NCI-H2171 (cell line): Measurements from ENCODE around the gene AMBN.

Experiments used
- DNase-seq: peaks from one replicate; lab custom pipeline; 2025; lab: John Stamatoyannopoulos, UW

Gene AMBN

GRCh38 chr4:70591955-70592582 lies at the start of gene AMBN:
TSS of gene AMBN (plus strand) at chr4:70592256. CDS start at chr4:70592359, 103 bp downstream.
- no peak for DNase-seq

- no peak for DNase-seq
Measured at GRCh38 chr4:70544279-70544868, 47.7 kb upstream of the AMBN start.

GRCh38 chr4:70556856-70557255 lies 35.2 kb upstream of the AMBN start:
- DNase-seq, result no peak

GRCh38 chr4:70559211-70559830 lies 32.7 kb upstream of the AMBN start:
- DNase-seq, result no peak

GRCh38 chr4:70559924-70560323 lies 32.1 kb upstream of the AMBN start:
- DNase-seq, result no peak

GRCh38 chr4:70564033-70564432 lies 28.0 kb upstream of the AMBN start:
- DNase-seq, result no peak

DNA sequence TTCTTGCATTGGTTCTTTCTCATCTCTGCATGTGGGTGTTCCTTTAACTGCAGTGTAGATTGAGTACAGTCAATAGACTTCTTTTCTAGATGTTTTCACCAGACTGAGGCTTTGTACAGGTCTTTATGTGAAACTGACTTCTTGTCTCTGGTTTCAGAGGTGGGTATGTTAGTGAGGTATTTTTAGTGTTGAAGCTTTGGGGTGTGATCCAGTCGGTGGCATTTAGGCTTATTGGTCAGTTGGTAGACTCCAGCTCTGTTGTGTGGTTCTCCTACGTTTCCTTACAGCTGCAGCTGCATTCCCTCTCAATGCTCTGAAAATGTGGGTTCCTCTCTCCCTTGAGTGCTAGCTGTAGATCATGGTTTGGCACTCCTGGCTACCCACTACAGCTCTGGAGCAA lies 21.3 kb upstream of the AMBN start:
- no peak for DNase-seq

DNA sequence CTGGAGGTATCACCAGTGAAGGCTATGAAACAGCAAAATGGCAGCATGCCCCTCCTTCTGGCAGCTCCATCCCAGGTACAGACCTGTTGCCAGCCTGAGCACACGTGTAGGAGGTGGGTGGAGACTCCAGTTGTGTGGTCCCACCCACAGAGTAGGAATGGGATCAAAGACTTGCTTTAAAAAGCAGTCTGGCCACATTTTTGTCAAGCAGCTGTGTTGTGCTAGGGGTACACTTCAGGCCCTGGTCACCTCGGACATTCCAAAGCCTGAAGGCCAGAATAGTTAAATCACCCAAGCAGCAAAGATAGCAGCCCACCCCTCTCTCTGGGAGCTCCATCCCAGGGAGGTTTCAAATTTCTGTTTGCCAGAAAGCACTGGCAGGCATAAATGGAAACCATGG lies 20.3 kb upstream of the AMBN start:
- no peak for DNase-seq

GRCh38 chr4:70575964-70576363 lies 16.1 kb upstream of the AMBN start:
- no peak for DNase-seq

- DNase-seq, result no peak
Measured at GRCh38 chr4:70577220-70577927, 14.7 kb upstream of the AMBN start.

DNA sequence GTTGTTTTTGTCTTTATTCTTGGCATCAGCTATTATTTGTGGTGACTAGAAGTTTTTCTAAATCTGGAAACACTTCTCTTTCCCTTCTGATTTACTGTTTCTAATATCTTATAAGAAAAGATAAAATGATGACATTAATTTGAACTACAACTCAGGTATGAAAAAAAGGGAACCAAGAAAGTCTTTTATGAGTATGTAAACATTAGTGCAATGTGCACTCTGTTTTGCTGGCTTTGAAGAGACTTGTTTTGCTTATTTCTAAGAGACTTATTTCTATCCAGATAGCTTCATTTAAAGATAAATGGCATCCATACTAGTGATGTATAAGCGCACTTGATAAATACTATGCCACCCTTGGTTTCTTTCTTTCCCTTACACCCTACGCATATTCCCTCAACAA lies 10.1 kb upstream of the AMBN start:
- no peak for DNase-seq

- DNase-seq, result no peak
Measured at GRCh38 chr4:70583952-70584834, 7.9 kb upstream of the AMBN start.

GRCh38 chr4:70586841-70587240 lies 5.2 kb upstream of the AMBN start:
- DNase-seq, result no peak

DNA sequence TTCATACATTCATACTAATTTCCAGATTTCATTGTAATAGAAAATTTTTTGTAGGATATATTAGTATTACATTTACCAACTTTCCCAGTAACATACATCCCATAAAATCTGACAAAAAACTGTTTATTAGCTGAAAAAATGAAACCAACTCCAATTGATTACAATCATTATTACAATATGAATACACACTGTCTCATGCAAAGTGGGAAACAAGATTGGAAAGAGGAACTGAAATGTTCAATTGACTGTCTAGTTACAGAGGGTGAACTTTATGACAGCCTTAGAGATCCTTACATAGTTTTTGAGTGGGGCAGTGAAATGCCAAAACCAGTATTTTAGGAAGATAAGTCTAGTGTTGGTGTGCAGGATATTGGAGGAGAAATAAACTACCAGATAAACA lies 2.3 kb upstream of the AMBN start:
- no peak for DNase-seq

DNA sequence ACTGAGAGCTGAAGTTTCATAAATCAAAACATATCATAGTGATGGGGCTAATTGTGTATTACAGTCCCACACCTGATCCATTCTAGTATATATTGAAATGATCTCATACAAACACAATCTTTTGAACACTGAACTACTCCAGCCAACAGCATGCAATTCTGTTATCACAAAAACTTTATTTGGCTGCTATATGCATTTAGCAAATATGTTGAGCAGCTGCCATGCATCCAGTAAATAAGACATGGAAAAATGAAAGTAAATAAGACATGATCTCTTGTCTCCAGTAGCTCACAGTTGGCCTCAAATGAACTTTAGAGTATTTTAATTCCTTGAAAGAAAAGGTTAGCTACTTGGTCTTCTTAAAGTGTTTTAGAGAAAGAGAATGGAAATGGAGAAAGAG lies 2.1 kb downstream of the AMBN start:
- DNase-seq, result no peak

GRCh38 chr4:70600305-70600704 lies 8.2 kb downstream of the AMBN start:
- no peak for DNase-seq

- DNase-seq, result no peak
Measured at GRCh38 chr4:70600977-70601376, 8.9 kb downstream of the AMBN start.

GRCh38 chr4:70601422-70602039 lies 9.5 kb downstream of the AMBN start:
- DNase-seq, result peak; percentile 69

- no peak for DNase-seq
Measured at GRCh38 chr4:70603856-70604255, 11.8 kb downstream of the AMBN start.

GRCh38 chr4:70606459-70606858 lies 14.4 kb downstream of the AMBN start:
- DNase-seq, result no peak

GRCh38 chr4:70607334-70607853 lies 15.3 kb downstream of the AMBN start:
- no peak for DNase-seq
